GM12801 (cell line): Measurements from ENCODE around the gene CTNNA2.

Source experiments
- TF ChIP-seq, protein P1 (sequence below): IDR thresholded peaks from one replicate; pipeline ENCODE4 v1.5.1; 2011; ENCODE audit warnings: control low read depth; ENCODE audit not compliant: insufficient read length; ENCODE audit errors: extremely low read depth

CTNNA2 gene

DNA sequence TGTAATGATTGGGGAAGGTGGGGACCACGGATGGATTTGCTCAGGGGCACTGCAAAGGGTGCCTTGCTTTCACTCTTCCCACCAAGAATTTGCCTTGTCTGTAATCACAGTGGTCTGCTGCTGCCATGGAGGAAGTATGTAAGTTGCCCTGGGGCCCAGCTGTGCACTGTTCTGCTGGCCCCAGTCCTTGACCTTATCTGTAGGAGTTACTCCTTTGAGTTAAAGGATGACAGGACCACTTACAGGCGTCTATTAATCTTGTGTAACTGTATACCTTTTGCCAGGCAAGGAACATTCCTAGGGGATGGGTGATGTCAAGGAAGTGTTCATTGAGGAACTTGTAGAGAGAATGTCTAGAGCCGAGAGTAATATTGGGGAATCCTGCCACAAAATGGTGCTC lies 1004.5 kb downstream of the CTNNA2 start:
- TF ChIP-seq, protein P1, sequence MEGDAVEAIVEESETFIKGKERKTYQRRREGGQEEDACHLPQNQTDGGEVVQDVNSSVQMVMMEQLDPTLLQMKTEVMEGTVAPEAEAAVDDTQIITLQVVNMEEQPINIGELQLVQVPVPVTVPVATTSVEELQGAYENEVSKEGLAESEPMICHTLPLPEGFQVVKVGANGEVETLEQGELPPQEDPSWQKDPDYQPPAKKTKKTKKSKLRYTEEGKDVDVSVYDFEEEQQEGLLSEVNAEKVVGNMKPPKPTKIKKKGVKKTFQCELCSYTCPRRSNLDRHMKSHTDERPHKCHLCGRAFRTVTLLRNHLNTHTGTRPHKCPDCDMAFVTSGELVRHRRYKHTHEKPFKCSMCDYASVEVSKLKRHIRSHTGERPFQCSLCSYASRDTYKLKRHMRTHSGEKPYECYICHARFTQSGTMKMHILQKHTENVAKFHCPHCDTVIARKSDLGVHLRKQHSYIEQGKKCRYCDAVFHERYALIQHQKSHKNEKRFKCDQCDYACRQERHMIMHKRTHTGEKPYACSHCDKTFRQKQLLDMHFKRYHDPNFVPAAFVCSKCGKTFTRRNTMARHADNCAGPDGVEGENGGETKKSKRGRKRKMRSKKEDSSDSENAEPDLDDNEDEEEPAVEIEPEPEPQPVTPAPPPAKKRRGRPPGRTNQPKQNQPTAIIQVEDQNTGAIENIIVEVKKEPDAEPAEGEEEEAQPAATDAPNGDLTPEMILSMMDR = no peak

DNA sequence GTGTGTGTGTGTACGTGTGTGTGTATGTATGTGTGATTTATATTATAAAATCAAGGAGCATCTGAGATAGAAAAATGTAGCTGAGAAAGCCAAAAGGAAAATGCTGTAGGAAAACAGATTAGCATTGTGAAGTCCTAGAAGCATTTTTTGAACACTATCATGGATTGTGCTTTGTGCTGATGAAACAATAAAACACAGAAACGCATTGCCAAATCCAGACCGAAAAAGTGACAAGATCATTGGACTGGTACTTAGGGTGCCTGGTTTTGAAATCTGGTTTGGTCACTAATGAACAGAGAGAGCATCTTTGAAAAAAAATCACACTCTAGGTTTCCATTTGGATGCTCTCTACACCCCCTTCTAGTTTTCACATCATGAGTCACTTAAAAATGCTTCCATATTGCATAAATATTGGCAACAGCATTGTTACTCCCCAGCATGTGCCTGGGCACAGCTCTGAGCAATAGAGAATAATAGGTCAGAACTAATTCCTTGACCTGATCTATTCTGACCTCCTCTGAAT lies 1006.3 kb downstream of the CTNNA2 start:
- TF ChIP-seq, protein P1 = no peak

DNA sequence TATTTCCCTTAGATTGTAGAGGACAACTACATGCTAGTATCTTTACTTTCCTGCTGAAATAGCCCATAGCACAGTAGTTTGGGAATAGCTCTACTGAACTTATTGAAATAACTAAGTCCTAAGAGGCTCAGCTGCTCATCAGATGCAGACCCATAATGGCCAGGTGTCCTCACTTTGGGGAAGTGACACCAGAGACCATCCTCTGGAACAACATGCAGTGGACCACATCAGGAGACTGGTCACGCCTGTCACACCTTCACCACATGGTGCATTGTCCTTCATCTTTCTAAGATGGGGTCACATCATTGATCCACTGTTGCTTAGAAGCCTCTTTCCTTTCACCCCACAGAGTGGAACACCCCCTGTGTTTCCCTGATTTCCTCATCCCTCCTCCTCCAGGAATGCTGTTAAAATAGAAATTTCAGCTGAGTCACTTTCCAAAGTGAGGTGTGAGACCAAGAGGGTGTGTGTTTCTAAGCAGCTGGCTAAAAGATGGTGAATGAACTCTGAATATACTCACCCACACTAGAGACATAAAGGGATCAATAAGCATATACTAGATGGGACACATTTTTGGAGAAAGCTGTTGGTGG lies 1006.9 kb downstream of the CTNNA2 start:
- TF ChIP-seq, protein P1 = no peak

DNA sequence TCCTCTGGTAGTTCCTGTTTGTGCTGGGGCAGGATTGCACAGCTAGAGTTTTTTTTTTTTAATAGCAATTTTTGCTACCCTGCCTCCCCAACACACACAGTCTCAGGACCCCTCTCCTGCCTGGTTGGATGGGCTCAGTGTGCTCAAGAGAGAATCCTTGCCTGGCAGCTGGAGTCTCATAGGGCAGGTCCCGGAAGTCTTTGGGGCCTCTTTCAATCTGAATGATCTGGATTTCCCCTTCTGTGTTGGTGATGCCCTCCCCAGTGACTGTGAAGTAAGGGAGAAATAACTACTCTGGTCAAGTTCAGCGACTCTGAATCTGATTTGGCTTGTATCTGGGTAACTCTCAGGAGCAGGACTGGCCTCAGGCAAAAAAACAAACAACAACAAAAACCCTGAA lies 1012.3 kb downstream of the CTNNA2 start:
- TF ChIP-seq, protein P1 = no peak

DNA sequence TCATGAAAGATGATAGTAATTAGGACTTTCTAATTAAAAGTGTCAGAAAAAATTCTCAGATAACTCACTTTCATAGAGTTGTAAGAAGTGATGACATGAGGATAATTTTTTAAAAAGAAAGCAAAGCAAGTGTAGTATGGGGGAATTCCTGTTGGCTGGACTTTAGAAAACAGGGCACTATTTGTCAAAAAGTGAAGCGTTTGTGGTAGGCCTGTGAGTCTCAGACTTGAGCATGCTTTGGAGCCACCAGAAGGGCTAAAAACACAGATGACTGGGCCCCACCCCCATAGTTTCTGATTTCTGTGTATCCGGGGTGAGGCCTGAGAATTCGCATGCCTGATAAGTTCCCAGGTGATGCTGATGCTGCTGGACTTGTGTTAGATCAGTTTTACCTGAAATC lies 1014.3 kb downstream of the CTNNA2 start:
- TF ChIP-seq, protein P1 = no peak

DNA sequence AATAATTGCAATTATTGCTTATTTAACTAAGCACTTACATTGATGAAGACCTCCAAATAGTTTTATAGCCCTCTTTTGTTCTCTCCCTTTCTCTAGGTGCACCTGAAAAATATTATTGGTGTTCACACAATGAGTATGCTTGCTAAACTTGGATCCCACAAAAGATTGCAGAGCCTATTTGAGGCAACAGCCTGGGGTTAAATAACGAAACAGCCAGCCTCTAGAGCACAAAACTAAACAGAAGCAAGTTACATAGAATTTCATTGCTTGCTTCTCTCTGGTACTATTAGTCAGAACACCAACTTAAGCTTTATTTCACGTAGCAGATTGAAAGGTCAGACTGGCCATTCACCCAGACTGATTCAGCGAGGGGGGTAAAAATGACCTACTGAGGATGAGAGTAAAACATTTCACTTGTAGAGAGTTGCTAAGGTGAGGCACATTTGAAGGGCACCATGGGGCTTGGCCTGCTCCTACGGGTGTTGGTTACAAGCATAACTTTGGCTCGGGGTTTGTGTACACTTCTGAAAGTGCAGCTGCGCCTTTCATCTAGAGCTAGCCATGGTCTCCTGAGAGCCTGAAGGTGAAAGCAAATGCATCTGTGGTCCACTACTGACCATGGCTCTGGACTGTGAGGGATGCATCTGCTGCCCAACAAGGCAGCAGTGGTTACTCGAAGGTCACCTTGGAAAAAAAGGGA lies 1016.8 kb downstream of the CTNNA2 start:
- TF ChIP-seq, protein P1 = no peak

DNA sequence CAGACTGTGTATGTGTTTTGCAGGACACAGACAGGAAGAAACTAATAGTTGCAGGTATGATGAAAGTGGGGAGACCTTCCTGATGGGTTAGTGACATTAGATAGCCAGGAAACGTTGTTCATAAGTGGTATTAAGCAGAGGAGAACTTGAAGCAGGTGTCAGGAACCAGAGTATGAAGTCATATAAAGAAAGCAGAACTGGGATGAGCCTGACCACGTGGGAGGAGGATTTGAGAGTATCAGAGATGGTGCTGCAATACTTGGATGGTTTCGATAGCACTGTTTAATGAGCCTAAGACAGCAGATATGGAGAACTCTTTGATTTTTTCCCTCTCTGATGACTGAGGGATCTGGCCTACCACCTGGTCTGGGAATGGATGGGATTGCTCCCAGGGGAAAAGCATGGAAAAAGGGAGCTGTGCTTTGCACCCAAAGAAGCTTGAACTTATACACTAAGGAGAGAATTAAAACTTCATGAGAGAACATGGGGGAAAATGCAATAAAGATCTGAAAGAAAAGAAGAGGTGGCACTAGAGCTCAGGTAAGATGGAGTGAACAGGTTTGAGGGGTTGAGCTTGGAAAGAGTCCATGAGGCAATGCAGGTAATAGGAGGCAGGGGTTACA lies 1017.7 kb downstream of the CTNNA2 start:
- TF ChIP-seq, protein P1 = no peak
